GM18511 (cell line): ENCODE data around the gene MMP26.
"Not testable (repeated sequence)": the region's sequence is repeated elsewhere in the genome, so short reads cannot be mapped to it uniquely, and the experiment has no call there.

Experiments used
- ATAC-seq: cut with Tn5 transposase; IDR thresholded peaks from one replicate; pipeline ENCODE4 v1.9.1; 2021; ENCODE audit warnings: mild to moderate bottlenecking, moderate library complexity; ENCODE audit not compliant: unreplicated experiment

The MMP26 gene

GRCh38 chr11:4722616-4723534 is 18.3 kb downstream of the MMP26 start:
- ATAC-seq, result not testable (repeated sequence)

GRCh38 chr11:4727171-4727570 is 22.6 kb downstream of the MMP26 start:
- no peak for ATAC-seq

- ATAC-seq, result no peak
Observed at GRCh38 chr11:4740735-4741134, 36.2 kb downstream of the MMP26 start.

DNA sequence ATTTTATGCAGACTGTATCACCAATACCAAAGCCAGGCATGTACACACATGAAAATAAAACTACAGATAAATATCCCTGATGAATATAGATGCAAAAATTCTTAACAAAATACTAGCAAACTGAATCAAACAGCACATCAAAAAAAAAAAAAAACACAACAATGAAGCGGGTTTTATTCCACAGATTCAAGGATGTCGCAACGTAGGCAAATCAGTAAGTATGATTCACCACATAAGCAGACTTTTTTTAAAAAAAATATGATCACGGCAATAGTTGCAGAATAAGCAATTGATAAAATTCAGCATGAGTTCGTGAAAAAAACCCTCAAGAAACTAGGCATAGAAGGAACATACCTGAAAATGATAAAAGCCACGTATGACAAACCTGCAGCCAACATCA is 43.9 kb downstream of the MMP26 start:
- ATAC-seq, result no peak

DNA sequence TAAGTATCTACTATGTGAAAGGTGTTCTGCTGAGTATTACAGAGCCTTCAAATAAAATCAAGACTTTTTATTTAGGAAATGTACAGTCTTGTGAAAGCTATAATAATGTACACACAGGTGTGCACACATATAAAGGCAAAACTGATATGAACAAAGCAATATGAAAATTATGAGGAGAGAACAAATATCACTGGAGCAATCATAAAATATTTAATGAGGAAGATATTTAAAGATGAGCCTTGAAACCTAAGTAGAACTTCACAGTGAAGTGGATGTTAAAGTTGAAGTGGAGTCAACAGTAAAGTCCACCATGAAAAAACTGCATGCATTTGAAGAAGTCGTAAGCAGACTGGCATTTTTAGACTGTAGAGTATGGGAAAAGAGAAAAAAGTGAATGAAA is 46.6 kb downstream of the MMP26 start:
- ATAC-seq, result no peak
